Transverse colon (tissue), 4 donors: ENCODE data around the gene ENDOG. TPM values are rescaled to one million over a fixed set of nuclear protein-coding genes. Genes with fewer than 3 reads are reported as not detected.

Experiments used
- DNase-seq: peaks from one replicate; pipeline ENCODE4 v3.0.0-alpha.2; 2019
- H3K27ac ChIP-seq, 4 donors: fragments of 200-600 bp; sonication (generic); 2 replicates each; pipeline ENCODE4 v1.5.1; 2016 to 2018; ENCODE audit warnings: inconsistent platforms in 4 of 4
- H3K27me3 ChIP-seq: fragments of 200-600 bp; sonication (generic); 2 replicates; pipeline ENCODE4 v1.5.1; 2017; ENCODE audit warnings: inconsistent platforms
- H3K36me3 ChIP-seq, 4 donors: fragments of 200-600 bp; sonication (generic); 2 replicates each; pipeline ENCODE4 v1.5.1; 2017 to 2019; ENCODE audit warnings: inconsistent platforms in 4 of 4
- H3K4me1 ChIP-seq, 4 donors: fragments of 200-600 bp; sonication (generic); 2 replicates each; pipeline ENCODE4 v1.5.1; 2017 to 2020; ENCODE audit warnings: inconsistent platforms in 4 of 4
- H3K4me3 ChIP-seq, 4 donors: fragments of 200-600 bp; sonication (generic); 1 replicate in 1 of 4; 2 replicates in 3 of 4; pipeline versions ENCODE4 v1.5.1 to v1.6.1; 2017 to 2019; ENCODE audit warnings: inconsistent platforms in 4 of 4
- H3K9me3 ChIP-seq, 2 donors: fragments of 200-600 bp; sonication (generic); 2 replicates each; pipeline ENCODE4 v1.5.1; 2017 to 2019; ENCODE audit warnings: inconsistent platforms in 2 of 2
- EP300 ChIP-seq: sonication (generic); formaldehyde crosslinking; IDR thresholded peaks from one replicate; pipeline ENCODE4 v1.6.1; 2017; ENCODE audit warnings: antibody characterized with exemption, low read depth
- POLR2A ChIP-seq: fragments of 450-650 bp; IDR thresholded peaks from one replicate; pipeline ENCODE4 v1.6.1; 2016; ENCODE audit warnings: antibody characterized with exemption, mild to moderate bottlenecking, moderate library complexity
- POLR2AphosphoS5 ChIP-seq, 3 donors: sonication (generic); formaldehyde crosslinking; IDR thresholded peaks; one replicate each; pipeline ENCODE4 v1.6.1; 2016; ENCODE audit warnings: antibody characterized with exemption in 3 of 3
- WGBS, 2 donors: methylation state at CpG; one replicate each; pipeline ENCODE4 v1.1.5; 2018; ENCODE audit warnings: low coverage in 1 of 2; 5-methylcytosine and 5-hydroxymethylcytosine counted together
- in situ Hi-C, 4 donors: fragments of 200-750 bp; cut with MboI; loops; one replicate each; pipeline versions ENCODE4 v1.15.0 to v1.15.1; 2017; ENCODE audit warnings: low sequenced_read_pairs in 3 of 4, low pct_ligation_motif_present in 1 of 4, low pct_unique_long_range_greater_than_20kb in 1 of 4
- intact Hi-C: fragments of 100-400 bp; cut with DNase I; formaldehyde crosslinking; loops from one replicate; pipeline ENCODE4 v1.15.1; 2023; ENCODE audit warnings: low total_unique reads
- total RNA-seq, 4 donors: library from RNA; depleted of rRNA; stranded (reverse); fragments of >200 nt; gene quantifications; one replicate each; pipeline ENCODE4 v1.1.0, GENCODE V29; 2016
- TF ChIP-seq, protein P1 (sequence below), 5 experiments: fragments of 200-600 bp in 3 of 5; fragments of 450-650 bp in 2 of 5; sonication (generic) in 3 of 5; IDR thresholded peaks; 1 replicate in 2 of 5; 2 replicates in 3 of 5; pipeline ENCODE4 v1.5.1; 2016 to 2017; ENCODE audit warnings: antibody characterized with exemption in 5 of 5, inconsistent platforms in 3 of 5, mild to moderate bottlenecking in 2 of 5, moderate library complexity in 1 of 5

The ENDOG gene
- total RNA-seq, 4 donors from 2014 or later, result 29.7 to 83.0 (median 52.8) TPM

DNA sequence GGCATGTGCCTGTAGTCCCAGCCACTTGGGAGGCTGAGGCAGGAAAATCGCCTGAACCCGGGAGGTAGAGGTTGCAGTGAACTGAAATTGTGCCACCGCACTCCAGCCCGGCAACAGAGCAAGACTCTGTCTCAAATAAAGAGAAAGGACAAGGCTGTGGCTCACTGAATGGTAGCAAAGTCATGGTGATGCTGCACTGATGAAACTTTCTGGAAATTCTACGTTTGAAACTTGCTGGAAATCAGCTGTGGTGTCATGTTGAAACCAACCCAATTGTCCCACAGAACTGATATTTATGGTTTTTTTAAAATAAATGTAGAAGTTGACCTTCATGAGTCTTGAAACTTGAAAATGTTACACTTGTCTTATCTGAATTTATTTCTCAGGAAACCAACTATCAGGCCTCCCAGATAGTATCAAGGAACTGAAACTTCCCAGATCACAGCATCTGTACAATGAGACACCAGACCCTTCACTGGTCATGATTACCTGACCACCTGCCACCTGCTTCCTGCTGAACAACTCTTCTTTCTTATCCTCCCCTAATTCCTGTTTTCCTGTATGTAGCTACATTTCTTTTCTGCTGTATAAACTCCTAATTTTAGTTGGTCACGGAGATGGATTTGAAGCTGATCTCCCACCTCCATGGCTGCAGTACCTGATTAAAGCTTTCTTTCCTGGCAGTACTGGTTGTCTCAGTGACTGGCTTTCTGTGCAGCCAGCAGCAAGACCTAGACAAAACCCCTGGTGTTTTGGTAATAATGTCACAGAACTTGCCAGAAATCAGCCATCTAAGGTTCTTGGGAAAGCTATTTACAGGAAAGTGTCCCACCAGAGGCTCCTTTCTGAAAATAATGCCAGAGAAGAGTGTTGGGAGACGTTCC is 36.9 kb upstream of the ENDOG start:
- intact Hi-C loops (no loop called here), in situ Hi-C loops (no loop called here)
- no peaks in the 10 kb centered on the region for H3K27me3 ChIP-seq
- no peak overlapping the region for H3K4me3 ChIP-seq
- H3K36me3 ChIP-seq, result no peaks in the 10 kb centered on the region
- 82 to 91% methylated on average over 7 of the region's 7 CpGs for WGBS, 2 donors
- H3K4me1 ChIP-seq, result peaks cover 0 to 2% (median 0%) of the 10 kb centered on the region in 4 donors
- TF ChIP-seq POLR2AphosphoS5 (IDR thresholded peaks at IDR 0.05), result no peak
- no peak for DNase-seq
- H3K9me3 ChIP-seq, result no peaks in the 10 kb centered on the region
- no peak overlapping the region for H3K27ac ChIP-seq

DNA sequence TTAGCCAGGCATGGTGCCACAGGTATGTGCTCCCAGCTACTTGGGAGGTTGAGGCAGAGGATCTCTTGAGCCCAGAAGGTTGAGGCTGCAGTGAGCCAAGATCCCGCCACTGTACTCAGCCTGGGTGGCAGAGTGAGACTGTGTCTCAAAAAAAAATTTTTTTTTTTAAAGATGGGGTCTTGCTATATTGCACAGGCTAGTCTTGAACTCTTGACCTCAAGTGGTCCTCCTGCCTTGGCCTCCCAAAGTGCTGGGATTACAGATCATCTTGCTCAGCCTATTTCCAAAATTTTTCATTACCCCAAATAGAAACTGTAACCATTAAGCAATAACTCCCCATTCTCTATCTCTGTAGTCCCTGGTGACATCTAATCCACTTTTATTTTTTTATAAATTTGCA is 35.6 kb upstream of the ENDOG start:
- no peak for TF ChIP-seq POLR2AphosphoS5 (IDR thresholded peaks at IDR 0.05)
- no peak for TF ChIP-seq POLR2A
- TF ChIP-seq, protein P1, sequence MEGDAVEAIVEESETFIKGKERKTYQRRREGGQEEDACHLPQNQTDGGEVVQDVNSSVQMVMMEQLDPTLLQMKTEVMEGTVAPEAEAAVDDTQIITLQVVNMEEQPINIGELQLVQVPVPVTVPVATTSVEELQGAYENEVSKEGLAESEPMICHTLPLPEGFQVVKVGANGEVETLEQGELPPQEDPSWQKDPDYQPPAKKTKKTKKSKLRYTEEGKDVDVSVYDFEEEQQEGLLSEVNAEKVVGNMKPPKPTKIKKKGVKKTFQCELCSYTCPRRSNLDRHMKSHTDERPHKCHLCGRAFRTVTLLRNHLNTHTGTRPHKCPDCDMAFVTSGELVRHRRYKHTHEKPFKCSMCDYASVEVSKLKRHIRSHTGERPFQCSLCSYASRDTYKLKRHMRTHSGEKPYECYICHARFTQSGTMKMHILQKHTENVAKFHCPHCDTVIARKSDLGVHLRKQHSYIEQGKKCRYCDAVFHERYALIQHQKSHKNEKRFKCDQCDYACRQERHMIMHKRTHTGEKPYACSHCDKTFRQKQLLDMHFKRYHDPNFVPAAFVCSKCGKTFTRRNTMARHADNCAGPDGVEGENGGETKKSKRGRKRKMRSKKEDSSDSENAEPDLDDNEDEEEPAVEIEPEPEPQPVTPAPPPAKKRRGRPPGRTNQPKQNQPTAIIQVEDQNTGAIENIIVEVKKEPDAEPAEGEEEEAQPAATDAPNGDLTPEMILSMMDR (IDR thresholded peaks at IDR 0.05), result no peak
- no peak for TF ChIP-seq EP300
- Histone ChIP-seq H3K9me3 (no peaks in the 10 kb centered on the region), H3K36me3 (no peaks in the 10 kb centered on the region), H3K27me3 (no peaks in the 10 kb centered on the region), H3K4me3 (no peak overlapping the region), H3K4me1 (peaks cover under 1 to 7% (median 1%) of the 10 kb centered on the region in 4 donors), H3K27ac (no peak overlapping the region)
- 100% methylated on average over 1 of the region's 1 CpG for WGBS, 2 donors
- in situ Hi-C loops (no loop called here), intact Hi-C loops (no loop called here)
- no peak for DNase-seq

DNA sequence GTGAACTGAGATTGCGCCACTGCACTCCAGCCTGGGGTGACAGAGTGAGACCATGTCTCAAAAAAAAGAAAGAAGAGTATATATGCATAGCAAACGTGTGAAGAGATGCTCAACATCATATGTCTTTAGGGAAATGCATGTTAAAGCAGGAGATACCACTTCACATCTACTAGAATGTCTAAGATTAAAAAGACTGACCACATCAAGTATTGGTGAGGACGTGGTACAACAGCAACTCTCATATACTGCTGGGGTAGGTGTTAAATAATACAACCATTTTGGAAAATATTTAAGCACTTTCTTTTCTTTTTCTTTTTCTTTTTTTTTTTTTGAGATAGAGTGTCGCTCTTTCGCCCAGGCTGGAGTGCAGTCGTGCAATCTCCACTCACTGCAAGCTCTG is 32.9 kb upstream of the ENDOG start:
- H3K27ac ChIP-seq, result no peak overlapping the region
- no peak overlapping the region for H3K4me3 ChIP-seq
- intact Hi-C loops (no loop called here), in situ Hi-C loops (no loop called here)
- TF ChIP-seq, protein P1 (IDR thresholded peaks at IDR 0.05), result no peak
- no peak for TF ChIP-seq EP300
- TF ChIP-seq POLR2AphosphoS5 (IDR thresholded peaks at IDR 0.05), result no peak
- TF ChIP-seq POLR2A, result no peak
- no peak for DNase-seq
- H3K36me3 ChIP-seq, result no peaks in the 10 kb centered on the region
- peaks cover 8 to 20% (median 11%) of the 10 kb centered on the region in 4 donors for H3K4me1 ChIP-seq
- 91 to 98% methylated on average over 5 to 6 of the region's 6 CpGs for WGBS, 2 donors
- no peaks in the 10 kb centered on the region for H3K27me3 ChIP-seq
- no peaks in the 10 kb centered on the region for H3K9me3 ChIP-seq

DNA sequence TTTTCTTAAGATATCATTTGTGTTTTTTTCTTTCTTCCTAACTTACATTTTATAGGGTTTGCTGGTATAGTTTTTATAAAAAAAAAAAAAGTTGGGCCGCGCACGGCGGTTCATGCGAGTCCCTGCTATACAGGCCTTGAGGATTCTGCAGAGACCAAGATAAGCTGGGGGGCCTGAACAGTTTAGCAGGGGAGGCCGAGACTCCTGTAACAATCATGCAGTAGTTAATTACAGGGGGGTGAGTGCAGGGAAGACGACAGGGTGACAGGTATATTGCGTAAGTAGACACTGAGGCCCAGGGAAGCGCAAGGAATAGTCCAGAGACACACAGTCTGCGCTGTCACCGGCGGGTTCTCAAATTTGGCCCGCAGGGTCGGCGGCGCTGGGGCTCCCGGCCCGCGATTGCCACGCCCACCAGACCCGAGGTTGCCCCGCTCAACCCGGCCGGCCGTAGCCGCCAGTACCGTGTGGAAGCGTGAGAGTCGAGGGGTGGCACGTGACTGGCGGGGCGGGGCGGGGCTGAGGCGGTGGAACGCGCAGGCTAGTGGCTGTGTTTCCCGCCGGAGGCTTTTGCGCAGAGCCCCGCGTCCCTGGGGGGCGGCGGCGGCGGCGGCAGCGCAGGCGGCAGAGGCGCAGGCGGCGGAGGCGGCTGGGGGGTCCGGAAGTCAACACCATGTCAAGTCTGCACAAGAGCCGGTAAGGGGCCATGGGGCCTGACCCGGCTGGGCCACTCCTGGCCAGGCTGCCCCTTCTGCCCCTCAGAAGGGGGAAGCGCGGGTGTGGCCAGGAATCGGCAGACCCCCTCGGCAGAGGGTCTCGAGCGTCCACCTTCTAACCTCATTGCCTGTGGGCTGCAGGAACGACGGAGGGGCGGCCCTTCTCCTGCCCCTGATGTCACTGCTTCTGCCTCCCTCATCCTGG is 31.4 kb upstream of the ENDOG start, which contains the start of gene TBC1D13:
TBC1D13 (plus strand) TSS at position 573 of the 921 bp plus-strand sequence; CDS start at position 674, 101 bp downstream.
- intact Hi-C loops (loop anchor here (1.0 kb wide), 1 partner anchor 15 kb away; no protein-coding TSS in a partner anchor), in situ Hi-C loops (no loop called here)
- H3K9me3 ChIP-seq, result no peaks in the 10 kb centered on the region
- H3K27ac ChIP-seq, result peak within 1 kb of the TSS; percentile 87 to 92 (median 89)
- no peaks in the 10 kb centered on the region for H3K27me3 ChIP-seq
- H3K4me3 ChIP-seq, result peak within 1 kb of the TSS; percentile 65 to 98 (median 81)
- WGBS, 2 donors, result 13 to 86% methylated on average over 5 to 40 of the region's 64 CpGs
- H3K4me1 ChIP-seq, result peaks cover 8 to 20% (median 11%) of the 10 kb centered on the region in 4 donors
- TF ChIP-seq, protein P1 (IDR thresholded peaks at IDR 0.05), result no peak
- TF ChIP-seq POLR2A (peak; percentile 60), POLR2AphosphoS5 (IDR thresholded peaks at IDR 0.05) (peak; percentile 61 to 76 (median 74)), EP300 (no peak)
- DNase-seq, result peak; percentile 91
- H3K36me3 ChIP-seq, result peaks cover 0 to 5% (median 2%) of the 10 kb centered on the region in 4 donors
